ENCODE data around the gene VDR.

GRCh38 chr12:47943623-47944340, 39.0 kb upstream of the VDR start:
- no peak for TF ChIP-seq CTCF (IDR thresholded peaks at IDR 0.05; ENCODE audit: low read length)
- TF ChIP-seq EZH2 (optimal IDR thresholded peaks at IDR 0.05; ENCODE audit: low read depth, low read length): no peak
